Right forelimb (tissue), 1 donor: Measurements from ENCODE around the gene ZIC2.
"Not testable (repeated sequence)": the region's sequence is repeated elsewhere in the genome, so short reads cannot be mapped to it uniquely, and the experiment has no call there.

Experiments used
- DNase-seq: peaks from one replicate; pipeline ENCODE4 v3.0.0-alpha.2; 2018

The ZIC2 gene

DNA sequence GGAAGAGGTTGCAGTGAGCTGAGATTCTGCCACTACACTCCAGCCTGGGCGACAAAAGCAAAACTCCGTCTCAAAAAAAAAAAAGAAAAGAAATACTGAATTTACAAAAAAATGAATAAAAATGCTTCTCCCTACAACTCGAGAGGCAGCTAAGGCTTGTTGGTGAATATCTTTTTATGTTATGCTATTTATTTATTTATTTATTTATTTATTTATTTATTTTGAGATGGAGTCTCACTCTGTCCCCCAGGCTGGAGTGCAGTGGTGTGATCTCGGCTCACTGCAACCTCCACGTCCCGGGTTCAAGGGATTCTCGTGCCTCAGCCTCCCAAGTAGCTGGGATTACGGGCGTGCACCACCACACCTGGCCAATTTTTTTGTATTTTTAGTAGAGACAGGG lies 51.1 kb downstream of the ZIC2 start:
- not testable (repeated sequence) for DNase-seq

DNA sequence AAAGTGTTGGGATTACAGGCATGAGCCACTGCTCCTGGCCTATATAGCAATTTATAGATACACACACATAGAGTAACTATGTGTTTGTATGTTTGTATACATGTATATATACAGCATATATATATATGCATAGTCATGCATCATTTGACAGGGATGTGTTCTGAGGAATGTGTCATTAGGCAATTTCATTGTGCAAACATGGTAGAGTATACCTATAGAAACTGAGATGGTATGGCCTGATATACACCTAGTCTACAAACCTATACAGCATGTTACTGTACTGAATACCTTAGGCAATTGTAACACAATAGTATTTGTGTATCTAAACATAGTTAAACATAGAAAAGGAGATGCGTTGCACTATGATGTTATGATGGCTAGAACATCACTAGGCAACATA lies 54.4 kb downstream of the ZIC2 start:
- DNase-seq, result no peak
